Measurements from ENCODE around the gene SECISBP2L.

DNA sequence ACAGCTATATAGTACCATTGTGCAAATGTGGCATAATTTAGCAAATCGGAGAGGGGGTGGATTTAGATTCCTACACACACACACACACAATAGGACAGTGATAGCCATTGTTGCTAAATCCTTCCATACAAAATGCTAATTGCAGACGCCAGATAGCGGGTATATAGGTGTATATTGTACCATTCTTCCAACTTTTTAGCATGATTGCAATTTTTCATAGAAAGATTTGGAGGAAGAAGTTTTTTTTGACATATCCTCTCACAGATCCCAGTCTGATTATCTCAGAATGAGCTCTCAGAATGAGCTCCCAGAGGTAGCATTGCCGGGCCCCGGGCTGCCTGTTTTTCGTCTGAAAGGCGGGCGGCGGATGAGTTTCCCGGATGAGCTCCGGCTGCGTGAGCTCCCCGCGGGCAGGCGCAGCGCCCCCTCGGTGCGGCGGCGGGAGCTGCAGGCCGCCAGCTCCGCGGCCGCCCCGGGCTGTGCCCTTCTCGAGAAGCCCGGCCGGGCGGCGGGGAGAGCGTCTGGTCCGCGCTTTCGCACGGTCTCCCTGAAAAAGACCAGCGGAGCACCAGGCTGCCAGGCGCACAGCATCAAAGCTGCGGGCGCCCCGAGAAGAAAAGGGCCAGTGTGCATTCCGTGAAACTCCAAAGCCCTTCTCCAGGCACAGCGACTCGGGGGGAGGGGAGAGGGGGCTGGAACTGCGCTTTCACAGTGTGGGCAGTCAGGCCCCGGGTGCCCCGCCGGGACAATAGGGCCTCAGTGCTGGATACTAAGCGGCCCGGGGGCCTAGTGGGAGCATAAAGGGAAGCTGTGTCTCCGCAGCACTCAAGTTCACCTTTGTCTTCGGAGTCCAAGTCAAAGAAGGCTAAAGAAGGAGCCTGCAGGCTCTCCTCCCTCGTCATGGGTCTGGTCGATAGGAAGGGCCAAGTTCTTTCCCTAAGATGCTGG lies 70.5 kb downstream of the SECISBP2L start:
- TF ChIP-seq, protein P1, sequence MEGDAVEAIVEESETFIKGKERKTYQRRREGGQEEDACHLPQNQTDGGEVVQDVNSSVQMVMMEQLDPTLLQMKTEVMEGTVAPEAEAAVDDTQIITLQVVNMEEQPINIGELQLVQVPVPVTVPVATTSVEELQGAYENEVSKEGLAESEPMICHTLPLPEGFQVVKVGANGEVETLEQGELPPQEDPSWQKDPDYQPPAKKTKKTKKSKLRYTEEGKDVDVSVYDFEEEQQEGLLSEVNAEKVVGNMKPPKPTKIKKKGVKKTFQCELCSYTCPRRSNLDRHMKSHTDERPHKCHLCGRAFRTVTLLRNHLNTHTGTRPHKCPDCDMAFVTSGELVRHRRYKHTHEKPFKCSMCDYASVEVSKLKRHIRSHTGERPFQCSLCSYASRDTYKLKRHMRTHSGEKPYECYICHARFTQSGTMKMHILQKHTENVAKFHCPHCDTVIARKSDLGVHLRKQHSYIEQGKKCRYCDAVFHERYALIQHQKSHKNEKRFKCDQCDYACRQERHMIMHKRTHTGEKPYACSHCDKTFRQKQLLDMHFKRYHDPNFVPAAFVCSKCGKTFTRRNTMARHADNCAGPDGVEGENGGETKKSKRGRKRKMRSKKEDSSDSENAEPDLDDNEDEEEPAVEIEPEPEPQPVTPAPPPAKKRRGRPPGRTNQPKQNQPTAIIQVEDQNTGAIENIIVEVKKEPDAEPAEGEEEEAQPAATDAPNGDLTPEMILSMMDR (IDR thresholded peaks at IDR 0.05; ENCODE audit: borderline replicate concordance, extremely low read depth, low read length, poor library complexity, severe bottlenecking): peak; percentile 85
- no peak for TF ChIP-seq EZH2 (IDR thresholded peaks at IDR 0.05; ENCODE audit: borderline replicate concordance, low read depth, low read length, severe bottlenecking)
